HG03159 (cell line): Measurements from ENCODE around the gene GNAI1.
"Not testable (repeated sequence)": the region's sequence is repeated elsewhere in the genome, so short reads cannot be mapped to it uniquely, and the experiment has no call there.

Source experiments
- ATAC-seq: cut with Tn5 transposase; IDR thresholded peaks from one replicate; pipeline ENCODE4 v1.9.1; 2021; ENCODE audit warnings: mild to moderate bottlenecking, moderate library complexity; ENCODE audit not compliant: unreplicated experiment

The GNAI1 gene

DNA sequence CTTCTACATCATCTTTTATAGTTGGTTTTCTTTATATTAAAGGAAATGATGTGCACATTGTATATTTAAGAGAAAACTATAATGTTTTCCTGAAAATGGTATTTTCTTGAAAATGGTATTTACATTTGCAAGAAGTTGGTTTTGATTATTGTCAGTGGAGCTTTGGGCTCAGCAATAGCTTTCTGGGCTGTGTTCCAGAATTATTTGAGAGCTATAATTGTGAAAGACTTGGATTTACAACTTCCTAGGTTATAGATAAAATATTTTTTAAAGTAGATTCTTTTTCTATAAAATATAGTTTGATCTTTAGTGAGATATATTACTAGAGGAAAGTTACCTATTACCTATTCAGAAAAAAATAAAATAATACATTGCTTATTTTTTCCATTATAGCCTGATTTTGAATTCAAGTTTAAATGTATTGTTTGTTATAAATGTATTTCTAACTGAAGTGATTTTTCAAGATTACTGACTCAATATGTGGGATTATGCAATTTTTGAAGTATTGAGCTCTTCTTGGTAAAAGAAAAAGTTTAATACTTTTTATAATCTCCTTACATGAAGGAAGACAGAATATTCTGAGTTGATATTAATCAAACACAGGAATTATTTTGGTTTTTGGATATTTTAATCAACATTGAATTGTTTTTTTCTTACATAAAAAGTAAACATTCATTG lies 20.2 kb downstream of the GNAI1 start:
- ATAC-seq, result no peak

DNA sequence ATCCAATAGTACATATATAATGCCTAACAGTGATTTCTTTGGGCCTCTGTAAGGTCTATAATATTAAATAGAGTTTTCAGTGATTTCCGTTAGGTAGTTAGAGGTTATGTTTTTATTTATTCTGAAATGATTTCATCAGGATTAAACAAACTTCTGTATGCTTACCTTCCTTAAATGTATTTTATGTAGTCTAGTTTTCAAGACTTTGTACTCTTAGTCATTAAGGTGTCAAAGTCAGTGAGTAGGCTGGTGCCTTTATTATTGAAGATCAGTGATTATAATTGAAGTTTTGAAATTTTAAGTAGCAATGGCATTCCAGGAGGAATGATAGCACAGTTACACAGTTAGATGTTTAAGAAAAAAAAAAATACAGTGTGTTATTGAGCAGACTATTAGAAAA lies 20.7 kb downstream of the GNAI1 start:
- no peak for ATAC-seq

DNA sequence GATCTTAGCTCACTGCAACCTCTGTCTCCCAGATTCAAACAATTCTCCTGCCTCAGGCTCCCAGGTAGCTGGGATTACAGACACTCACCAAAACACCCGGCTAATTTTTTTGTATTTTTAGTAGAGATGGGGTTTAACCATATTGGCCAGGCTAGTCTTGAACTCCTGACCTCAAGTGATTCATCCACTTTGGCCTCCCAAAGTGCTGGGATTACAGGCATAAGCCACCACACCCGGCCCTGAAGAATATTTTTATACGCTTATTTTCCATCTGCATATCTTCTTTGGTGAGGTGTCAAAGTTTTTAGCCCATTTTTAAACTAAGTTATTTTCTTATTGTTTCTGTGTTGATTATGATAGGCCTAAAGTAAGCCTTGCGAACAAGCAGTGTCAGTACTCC lies 23.1 kb downstream of the GNAI1 start:
- ATAC-seq, result not testable (repeated sequence)

DNA sequence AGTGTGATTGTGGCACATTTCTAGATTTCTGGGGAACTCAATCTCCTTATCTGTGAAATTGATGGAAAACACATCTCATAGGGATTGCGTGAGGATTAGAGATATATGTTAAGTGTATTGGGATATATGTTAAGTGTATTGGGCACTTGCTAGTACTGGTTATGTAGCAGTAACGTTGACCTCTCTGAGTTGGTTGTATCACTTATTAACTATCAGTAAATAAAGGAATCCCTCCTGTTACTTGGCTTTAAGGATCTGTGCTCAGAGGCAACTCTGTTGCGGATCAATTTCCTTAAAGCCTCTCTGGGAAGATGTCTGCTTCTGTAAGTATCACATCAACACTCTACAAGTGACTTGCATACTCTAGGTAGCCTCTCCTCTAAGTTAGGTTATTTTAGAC lies 25.2 kb downstream of the GNAI1 start:
- ATAC-seq, result no peak

DNA sequence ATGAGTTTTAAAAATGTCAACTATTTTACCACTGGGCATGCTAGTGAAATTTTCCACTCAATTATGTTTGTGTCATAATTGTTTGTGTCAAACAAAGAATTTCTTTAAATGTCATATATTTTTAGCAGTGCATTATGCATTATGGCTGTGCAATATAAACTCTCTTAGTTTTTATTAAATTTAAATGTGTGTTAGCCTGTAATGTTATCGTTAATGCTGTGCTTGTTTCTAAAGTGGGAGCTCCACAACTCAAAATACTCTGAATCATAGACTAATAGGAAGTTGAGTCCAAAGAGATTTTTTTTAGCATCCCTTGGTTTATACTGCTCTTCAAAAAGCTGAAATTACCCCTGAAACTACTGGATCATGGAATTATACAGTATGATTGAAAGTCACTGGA lies 26.8 kb downstream of the GNAI1 start:
- no peak for ATAC-seq

DNA sequence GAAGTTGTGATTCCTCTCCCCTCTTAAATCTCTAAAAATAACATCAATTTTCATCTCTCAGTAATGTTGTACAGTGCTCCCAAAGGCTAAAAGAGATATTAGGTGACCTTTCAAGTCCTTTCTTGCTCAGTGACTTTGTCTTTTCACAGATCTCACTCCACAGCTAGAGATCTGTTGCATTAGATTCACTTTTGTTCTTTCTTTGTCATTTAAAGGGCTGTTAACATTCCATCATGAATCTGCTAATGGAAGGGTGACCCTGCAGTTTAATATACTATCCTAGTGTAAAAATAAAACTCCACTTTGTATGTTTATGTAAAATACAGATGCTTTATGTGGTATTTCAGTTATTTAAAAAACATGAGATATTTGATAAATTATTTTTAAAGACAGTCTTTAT lies 30.5 kb downstream of the GNAI1 start:
- no peak for ATAC-seq

DNA sequence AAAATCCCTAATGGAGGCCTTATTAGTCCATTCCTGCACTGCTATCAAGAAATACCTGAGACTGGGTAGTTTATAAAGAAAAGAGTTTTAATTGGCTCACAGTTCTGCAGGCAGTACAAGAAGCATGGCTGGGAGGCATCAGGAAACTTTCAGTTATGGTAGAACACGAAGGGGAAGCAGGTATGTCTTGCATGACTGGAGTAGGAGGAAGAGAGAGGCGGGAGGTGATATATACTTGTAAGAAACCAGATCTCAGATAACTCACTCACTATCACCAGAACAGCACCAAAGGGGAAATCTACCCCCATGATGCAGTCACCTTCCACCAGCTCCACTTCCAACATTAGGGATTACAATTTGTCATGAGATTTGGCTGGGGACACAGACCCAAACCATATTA lies 35.8 kb downstream of the GNAI1 start:
- no peak for ATAC-seq

DNA sequence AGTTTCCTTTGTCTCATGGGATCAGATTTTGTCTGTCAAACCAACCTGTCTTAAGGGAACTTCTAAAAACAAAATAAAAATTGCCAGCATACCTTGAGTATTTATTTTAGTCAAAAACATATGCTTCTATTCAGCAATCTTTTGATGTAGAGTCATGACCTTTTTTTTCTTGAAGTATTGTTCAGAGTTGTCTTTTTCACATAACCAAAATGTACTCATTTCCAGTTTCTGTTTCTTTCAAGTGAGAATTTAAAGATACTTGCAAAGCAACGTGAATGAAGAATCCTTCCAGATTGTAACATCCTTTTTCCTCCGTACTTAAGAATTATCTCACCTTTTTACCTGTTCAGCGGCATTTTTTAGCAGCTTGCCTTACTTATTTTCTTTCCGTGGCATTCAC lies 37.8 kb downstream of the GNAI1 start:
- no peak for ATAC-seq

DNA sequence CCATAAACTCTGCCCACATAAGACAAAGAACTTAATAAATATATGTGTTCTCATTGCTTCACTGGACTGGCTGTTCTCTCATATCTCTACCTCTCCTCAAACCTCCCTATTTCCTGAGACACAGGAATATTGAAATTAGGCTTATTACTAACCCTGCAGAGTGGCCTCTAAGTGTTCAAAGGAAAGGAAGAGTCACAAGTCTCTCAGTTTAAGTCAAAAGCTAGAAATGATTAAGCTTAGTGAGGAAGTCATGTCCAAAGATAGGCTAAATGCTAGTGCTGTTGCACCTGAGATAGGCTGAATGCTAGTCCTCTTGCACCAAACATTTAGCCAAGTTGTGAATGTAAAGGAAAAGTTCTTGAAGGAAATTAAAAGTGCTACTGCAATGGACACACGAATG lies 41.1 kb downstream of the GNAI1 start:
- no peak for ATAC-seq

DNA sequence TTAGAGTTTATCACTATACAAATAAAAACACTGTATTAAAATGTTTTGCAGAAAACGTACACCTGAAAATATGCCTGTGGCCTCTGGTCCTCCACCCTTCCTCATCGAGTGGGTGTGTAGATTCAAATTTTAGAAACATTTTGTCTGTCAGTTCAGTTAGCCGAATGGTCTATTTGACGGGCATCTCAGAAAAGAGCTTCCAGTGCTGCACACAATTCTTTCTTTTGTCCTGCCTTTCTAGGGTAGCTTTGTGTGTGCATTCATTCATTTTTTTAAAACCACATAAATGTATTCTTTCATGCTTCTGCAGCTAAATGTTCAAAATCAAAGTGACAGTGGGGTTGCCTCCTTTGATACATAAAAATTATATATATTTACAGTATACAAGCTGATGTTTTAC lies 46.8 kb downstream of the GNAI1 start:
- no peak for ATAC-seq

DNA sequence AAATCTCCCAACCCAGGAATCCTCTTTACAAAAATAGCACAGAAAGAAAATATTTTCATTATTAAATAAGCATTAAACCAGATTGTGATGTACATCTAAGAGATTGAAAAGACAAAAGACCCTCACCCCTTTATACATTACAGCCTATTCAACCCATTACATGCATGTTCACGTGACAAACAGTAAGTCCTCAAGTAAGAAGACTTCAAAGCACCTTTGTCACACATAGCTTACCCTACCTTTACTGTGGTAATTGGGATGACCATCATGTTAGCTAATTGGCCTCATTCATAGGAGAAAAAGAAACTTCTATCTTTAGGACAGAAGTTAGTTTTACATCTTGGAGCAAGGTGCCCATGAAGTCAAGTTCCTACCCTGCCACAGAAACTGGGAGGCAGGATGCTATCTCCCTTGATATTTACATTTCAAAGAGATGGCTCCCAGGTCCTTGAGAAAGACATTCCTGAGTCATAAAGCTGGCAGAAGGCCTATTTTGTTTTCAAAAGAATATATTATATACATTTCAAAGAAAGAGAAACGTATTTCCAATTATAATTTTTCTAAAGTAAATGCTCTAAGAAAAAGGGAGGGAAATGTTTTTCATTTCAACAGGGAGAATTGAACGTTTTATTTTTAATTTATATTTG lies 48.1 kb downstream of the GNAI1 start:
- no peak for ATAC-seq

DNA sequence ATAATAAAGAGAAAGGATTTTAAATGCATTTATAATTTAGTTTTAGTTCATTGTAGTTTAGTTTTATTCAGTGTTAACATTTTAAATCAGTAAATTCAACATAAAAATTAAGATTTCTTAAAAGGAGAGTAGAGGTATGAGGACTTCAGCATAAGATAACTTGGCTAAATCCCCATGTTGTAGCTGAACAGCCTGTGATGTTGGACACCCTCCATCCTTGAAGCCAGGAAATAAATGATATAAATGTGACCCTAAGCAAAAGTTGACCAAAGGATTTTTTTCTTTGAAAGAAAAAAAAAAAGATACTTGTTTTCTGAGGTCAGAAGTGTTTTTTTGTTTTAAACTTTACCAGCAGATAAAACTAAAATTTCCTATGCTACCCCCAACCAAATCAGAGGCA lies 48.7 kb downstream of the GNAI1 start:
- no peak for ATAC-seq

DNA sequence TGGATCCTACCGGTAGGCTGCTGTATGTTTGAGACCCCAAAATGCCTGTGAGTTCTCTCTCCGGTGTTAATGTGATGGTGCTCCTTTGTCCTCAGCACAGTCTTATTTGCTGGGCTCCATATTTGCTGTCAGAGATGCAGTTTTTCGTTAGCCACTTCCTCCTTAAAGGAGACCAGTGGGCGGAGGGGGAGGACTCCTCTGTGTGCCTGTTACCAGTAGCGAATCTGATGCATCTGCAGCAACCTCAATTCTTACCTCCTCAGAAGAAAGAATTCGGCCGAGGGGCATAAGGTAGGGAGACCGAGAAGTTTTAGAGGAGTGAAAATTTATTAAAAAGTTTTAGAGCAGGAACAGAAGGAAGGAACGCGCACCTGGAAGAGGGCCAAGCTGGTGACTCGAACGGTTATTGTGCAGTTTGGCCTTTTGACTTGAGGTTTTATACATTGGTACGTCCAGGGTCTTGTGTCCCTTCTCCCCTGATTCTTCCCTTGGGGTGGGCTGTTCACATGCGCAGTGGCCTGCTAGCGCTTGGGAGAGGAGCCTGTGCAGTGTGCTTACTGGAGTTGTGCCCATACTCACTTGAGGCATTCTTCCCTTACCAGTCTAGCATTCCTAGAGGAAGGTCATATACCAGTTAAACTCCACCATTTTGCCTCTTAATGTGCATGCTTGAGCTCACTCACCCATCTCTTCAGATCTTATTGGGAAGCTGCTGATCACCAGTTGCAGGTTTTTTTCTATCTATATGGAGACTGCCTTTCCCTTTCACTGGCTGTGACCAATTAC lies 49.5 kb downstream of the GNAI1 start:
- ATAC-seq, result no peak

DNA sequence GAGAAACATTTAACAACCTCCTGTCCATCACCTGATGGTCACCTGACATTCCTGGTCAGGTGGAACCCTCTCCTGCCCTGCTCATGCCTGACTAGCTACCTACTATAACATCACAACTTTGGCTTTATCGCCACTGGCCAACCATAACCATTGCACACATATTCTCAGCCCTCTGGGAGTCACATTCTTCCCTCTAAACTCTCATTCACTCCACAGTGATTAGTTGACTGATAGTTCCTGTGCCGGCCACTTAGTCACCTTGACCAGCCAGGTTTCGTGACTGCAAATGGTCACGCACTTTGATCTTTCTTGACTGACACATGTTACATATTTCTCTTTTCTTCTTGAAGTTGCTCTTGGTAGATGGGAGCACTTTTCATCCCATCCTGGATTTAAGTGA lies 50.1 kb downstream of the GNAI1 start:
- ATAC-seq, result no peak

DNA sequence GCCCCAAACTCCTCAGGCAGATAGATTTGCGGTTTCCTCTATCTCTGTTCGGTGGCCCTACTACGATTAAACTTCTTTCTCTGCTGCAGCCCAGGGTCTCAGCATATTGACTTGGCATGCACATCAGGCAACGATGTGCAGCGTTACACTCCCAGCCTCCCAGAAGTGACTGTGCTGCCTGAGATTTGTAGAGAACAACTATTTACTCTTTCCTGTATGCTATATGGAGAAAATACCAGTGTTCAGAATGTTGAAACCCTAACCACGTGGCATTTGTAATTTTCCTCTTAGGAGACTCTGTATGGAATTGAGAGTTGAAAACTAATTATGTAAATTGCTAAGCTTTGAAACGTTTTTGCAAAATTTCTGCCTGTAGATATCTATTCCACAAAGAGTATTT lies 50.9 kb downstream of the GNAI1 start:
- no peak for ATAC-seq

DNA sequence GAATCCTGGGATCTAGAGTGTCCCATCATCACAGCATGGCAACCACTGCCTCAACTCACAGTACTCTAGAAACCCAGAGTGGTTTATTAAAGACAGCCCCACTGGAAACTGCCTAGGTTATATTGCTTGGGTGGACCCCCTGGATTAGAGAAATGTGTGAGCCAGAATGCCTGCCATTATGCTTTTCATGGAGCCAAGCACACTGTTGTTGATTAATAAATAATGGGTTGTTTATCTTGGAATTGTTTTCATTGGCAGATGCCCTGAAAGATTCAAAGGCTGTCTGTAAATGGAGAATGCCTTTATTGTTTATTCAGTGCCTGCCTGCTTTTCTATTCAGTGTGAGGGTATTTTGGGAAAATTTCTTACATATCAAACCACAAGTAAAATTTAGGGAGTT lies 52.1 kb downstream of the GNAI1 start:
- no peak for ATAC-seq

DNA sequence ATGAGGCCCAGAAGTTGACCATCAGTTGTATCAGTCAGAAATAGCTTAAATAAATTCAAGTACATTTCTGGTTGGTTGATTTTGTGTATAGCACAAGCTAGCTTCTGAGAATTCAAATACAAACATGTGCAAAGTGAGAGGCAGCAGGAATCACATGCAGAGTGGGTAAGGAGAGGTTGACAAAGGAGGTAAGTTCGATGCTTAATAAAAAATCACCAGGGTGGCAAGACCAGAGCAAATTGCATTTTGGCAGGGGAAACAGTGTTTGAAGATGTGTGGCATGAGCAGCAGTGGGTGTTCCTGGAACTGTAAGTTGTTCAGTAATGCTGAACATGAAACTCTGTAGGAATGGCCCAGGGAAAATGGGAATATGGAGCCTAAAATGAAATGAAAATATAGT lies 52.6 kb downstream of the GNAI1 start:
- no peak for ATAC-seq

DNA sequence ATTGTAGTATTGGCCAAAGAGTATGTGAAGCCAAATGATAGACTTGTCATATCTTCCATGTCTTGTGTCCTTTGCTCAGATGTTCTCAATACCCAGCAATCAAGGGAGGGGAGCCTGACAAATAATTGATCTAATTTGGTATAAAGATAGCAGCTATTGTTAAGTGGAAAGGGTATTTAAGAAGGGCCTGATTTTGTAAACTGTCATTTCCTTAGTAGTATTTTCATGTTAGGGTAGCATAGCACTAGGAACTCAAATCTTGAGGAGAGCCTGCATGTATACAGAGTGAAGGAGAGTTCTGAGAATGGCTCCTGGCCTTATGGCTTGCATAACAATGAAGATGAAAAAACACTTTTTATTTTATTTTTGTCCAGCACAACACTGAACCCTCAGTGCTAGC lies 53.1 kb downstream of the GNAI1 start:
- no peak for ATAC-seq

DNA sequence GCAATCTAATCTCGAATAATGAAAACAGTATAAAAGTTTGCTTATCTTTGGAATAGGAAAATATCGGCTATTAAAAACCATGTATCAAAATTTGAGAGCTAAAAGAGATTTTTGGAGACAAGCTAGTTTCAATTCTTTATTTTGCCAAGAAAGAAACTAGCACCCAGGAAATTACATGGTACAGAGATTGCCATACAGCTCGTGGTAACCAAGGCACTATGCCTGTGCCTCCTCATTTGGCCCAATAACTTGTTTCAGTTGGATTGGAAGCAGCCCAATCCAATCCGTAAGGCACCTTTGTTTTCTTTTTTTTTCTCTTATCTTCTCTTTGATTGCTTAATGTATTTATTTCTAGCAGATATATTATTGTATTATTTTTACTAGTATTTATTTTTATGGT lies 55.0 kb downstream of the GNAI1 start:
- ATAC-seq, result no peak

DNA sequence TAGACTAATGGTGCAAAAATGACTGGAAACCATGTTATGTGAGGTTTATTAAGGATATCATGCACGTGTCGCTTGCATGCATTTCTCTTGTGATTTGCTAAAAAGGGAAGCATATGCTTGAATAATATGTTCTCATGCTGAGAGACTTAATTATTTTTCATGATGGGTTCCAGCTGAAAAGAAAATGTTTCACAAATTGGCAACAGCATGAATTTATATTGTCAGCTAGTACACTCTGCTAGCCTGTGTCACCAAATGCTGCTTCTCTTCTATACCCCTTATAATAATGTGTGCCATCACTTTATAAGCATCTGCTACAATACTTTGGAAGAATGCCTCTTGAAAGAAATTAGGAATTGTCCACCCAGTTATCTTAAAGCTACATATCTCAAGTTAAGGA lies 63.0 kb downstream of the GNAI1 start:
- no peak for ATAC-seq

DNA sequence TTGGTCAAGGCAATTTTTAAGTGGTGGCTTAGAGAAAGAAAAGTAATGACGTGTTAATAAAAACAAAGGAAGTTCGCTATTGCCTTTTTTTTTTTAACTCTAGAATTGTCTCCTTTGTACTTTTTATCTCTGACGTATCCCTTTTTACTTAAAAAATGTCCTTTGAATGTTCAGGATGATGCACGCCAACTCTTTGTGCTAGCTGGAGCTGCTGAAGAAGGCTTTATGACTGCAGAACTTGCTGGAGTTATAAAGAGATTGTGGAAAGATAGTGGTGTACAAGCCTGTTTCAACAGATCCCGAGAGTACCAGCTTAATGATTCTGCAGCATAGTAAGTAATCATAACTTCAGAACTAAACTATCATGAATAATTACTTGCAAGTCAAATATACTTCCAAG lies 64.4 kb downstream of the GNAI1 start:
- ATAC-seq, result no peak

DNA sequence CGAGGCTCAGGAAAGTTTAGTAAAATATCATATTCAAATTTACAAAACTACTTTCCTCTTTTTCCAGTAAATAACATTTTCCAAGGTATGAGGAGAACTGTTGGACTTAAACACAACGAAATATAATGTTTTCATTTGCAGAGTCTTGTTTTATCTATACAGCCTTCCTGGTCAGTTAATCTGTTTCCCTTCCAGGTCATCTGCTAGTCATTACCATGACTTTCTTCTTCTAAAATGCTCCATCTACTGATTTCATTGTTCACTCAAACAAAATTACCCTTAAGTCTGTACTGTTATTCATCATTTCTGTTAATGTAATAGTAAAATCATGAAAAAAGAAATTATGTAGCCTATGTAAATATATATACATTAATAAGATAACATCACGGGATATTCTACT lies 69.8 kb downstream of the GNAI1 start:
- no peak for ATAC-seq
